GM04504 (cell line): ENCODE data around the gene CCDC57.
"Not testable (repeated sequence)": the region's sequence is repeated elsewhere in the genome, so short reads cannot be mapped to it uniquely, and the experiment has no call there.

Source experiments
- DNase-seq: peaks from one replicate; pipeline ENCODE4 v3.0.0-alpha.2; 2012; ENCODE audit warnings: low read depth

Gene CCDC57

GRCh38 chr17:82222816-82223215 is 10.2 kb upstream of the CCDC57 start:
- no peak for DNase-seq

- DNase-seq, result no peak
Measured at GRCh38 chr17:82221341-82221902, 8.8 kb upstream of the CCDC57 start.

- no peak for DNase-seq
Measured at GRCh38 chr17:82219753-82220709, 7.4 kb upstream of the CCDC57 start.

GRCh38 chr17:82219083-82219482 is 6.4 kb upstream of the CCDC57 start:
- no peak for DNase-seq

GRCh38 chr17:82218349-82219075 is 5.9 kb upstream of the CCDC57 start:
- no peak for DNase-seq

- peak; percentile 81 for DNase-seq
Measured at GRCh38 chr17:82217530-82218204, 5.0 kb upstream of the CCDC57 start.

GRCh38 chr17:82217120-82217529 is 4.5 kb upstream of the CCDC57 start:
- DNase-seq, result no peak

GRCh38 chr17:82216301-82217119 is 3.9 kb upstream of the CCDC57 start:
- peak; percentile 85 for DNase-seq

GRCh38 chr17:82215972-82216300 is 3.3 kb upstream of the CCDC57 start:
- DNase-seq, result no peak

- DNase-seq, result no peak
Measured at GRCh38 chr17:82215095-82215971, 2.7 kb upstream of the CCDC57 start.

GRCh38 chr17:82214012-82214628 is 1.5 kb upstream of the CCDC57 start:
- no peak for DNase-seq

GRCh38 chr17:82213251-82214011 is 789 bp upstream of the CCDC57 start:
- DNase-seq, result peak; percentile 57

- not testable (repeated sequence) for DNase-seq
Measured at GRCh38 chr17:82210655-82211054, 2.0 kb downstream of the CCDC57 start.

- DNase-seq, result peak; percentile 77
Measured at GRCh38 chr17:82205720-82206508, 6.7 kb downstream of the CCDC57 start.

- DNase-seq, result no peak
Measured at GRCh38 chr17:82204831-82205719, 7.6 kb downstream of the CCDC57 start.

- no peak for DNase-seq
Measured at GRCh38 chr17:82203920-82204319, 8.7 kb downstream of the CCDC57 start.

GRCh38 chr17:82202981-82203380 is 9.7 kb downstream of the CCDC57 start:
- no peak for DNase-seq
